Suprapubic skin (tissue), 4 donors: Measurements from ENCODE around the gene IRGQ. TPM values are rescaled to one million over a fixed set of nuclear protein-coding genes. Genes with fewer than 3 reads are reported as not detected.
A peak's percentile ranks its signal among the peaks of the same experiment; 100 is the strongest.

Source experiments
- DNase-seq, 2 donors: peaks; one replicate each; pipeline ENCODE4 v3.0.0-alpha.2; 2019; ENCODE audit warnings: low spot score in 2 of 2
- H3K27ac ChIP-seq: fragments of 200-600 bp; sonication (generic); one replicate; pipeline ENCODE4 v1.5.1; 2019
- H3K27me3 ChIP-seq: fragments of 200-600 bp; sonication (generic); one replicate; pipeline ENCODE4 v1.5.1; 2019
- H3K36me3 ChIP-seq: fragments of 200-600 bp; sonication (generic); one replicate; pipeline ENCODE4 v1.5.1; 2019
- H3K4me1 ChIP-seq: fragments of 200-600 bp; sonication (generic); one replicate; pipeline ENCODE4 v1.5.1; 2019
- H3K4me3 ChIP-seq: fragments of 200-600 bp; sonication (generic); one replicate; pipeline ENCODE4 v1.5.1; 2019; ENCODE audit warnings: mild to moderate bottlenecking
- H3K9me3 ChIP-seq: fragments of 200-600 bp; sonication (generic); one replicate; pipeline ENCODE4 v1.5.1; 2019
- EP300 ChIP-seq: sonication (generic); formaldehyde crosslinking; IDR thresholded peaks from one replicate; pipeline ENCODE4 v1.6.1; 2017; ENCODE audit warnings: antibody characterized with exemption
- POLR2A ChIP-seq, 2 donors: fragments of 450-650 bp; IDR thresholded peaks; one replicate each; pipeline ENCODE4 v1.6.1; 2017; ENCODE audit warnings: antibody characterized with exemption in 2 of 2, mild to moderate bottlenecking in 2 of 2, moderate library complexity in 2 of 2
- POLR2AphosphoS5 ChIP-seq, 3 donors: sonication (generic); formaldehyde crosslinking; IDR thresholded peaks; one replicate each; pipeline ENCODE4 v1.6.1; 2017; ENCODE audit warnings: antibody characterized with exemption in 3 of 3
- WGBS: methylation state at CpG from one replicate; pipeline ENCODE4 v1.1.5; 2018; 5-methylcytosine and 5-hydroxymethylcytosine counted together
- total RNA-seq, 4 donors: library from RNA; depleted of rRNA; stranded (reverse); fragments of >200 nt; gene quantifications; one replicate each; pipeline ENCODE4 v1.1.0, GENCODE V29; 2016
- TF ChIP-seq, protein P1 (sequence below), 2 donors: fragments of 200-600 bp in 1 of 2; fragments of 450-650 bp in 1 of 2; sonication (generic) in 1 of 2; IDR thresholded peaks; one replicate each; pipeline ENCODE4 v1.5.1; 2016 to 2019; ENCODE audit warnings: antibody characterized with exemption in 2 of 2, mild to moderate bottlenecking in 1 of 2, moderate library complexity in 1 of 2

IRGQ gene
- total RNA-seq, 4 donors from 2014 or later = 17.2 to 24.7 (median 19.9) TPM

GRCh38 chr19:43561139-43561970 is 34.6 kb downstream of the IRGQ start:
- H3K27ac ChIP-seq = no peak overlapping the region
- H3K27me3 ChIP-seq = no peaks in the 10 kb centered on the region
- no peak overlapping the region for H3K4me3 ChIP-seq
- WGBS = 94% methylated on average over 9 of the region's 12 CpGs
- no peaks in the 10 kb centered on the region for H3K9me3 ChIP-seq
- DNase-seq = no peak
- H3K36me3 ChIP-seq = peaks cover 34% of the 10 kb centered on the region
- H3K4me1 ChIP-seq = peaks cover 11% of the 10 kb centered on the region
- TF ChIP-seq EP300 = no peak
- TF ChIP-seq POLR2A (IDR thresholded peaks at IDR 0.05) = no peak
- TF ChIP-seq POLR2AphosphoS5 (IDR thresholded peaks at IDR 0.05) = no peak
- TF ChIP-seq, protein P1, sequence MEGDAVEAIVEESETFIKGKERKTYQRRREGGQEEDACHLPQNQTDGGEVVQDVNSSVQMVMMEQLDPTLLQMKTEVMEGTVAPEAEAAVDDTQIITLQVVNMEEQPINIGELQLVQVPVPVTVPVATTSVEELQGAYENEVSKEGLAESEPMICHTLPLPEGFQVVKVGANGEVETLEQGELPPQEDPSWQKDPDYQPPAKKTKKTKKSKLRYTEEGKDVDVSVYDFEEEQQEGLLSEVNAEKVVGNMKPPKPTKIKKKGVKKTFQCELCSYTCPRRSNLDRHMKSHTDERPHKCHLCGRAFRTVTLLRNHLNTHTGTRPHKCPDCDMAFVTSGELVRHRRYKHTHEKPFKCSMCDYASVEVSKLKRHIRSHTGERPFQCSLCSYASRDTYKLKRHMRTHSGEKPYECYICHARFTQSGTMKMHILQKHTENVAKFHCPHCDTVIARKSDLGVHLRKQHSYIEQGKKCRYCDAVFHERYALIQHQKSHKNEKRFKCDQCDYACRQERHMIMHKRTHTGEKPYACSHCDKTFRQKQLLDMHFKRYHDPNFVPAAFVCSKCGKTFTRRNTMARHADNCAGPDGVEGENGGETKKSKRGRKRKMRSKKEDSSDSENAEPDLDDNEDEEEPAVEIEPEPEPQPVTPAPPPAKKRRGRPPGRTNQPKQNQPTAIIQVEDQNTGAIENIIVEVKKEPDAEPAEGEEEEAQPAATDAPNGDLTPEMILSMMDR (IDR thresholded peaks at IDR 0.05) = no peak

- 91% methylated on average over 3 of the region's 6 CpGs for WGBS
- Histone ChIP-seq H3K27ac (no peak overlapping the region), H3K4me1 (peaks cover 11% of the 10 kb centered on the region), H3K4me3 (no peak overlapping the region), H3K27me3 (no peaks in the 10 kb centered on the region), H3K9me3 (no peaks in the 10 kb centered on the region), H3K36me3 (peaks cover 40% of the 10 kb centered on the region)
- DNase-seq = no peak
- TF ChIP-seq POLR2AphosphoS5 (IDR thresholded peaks at IDR 0.05) = no peak
- TF ChIP-seq EP300 = no peak
- TF ChIP-seq, protein P1 (IDR thresholded peaks at IDR 0.05) = no peak
- no peak for TF ChIP-seq POLR2A (IDR thresholded peaks at IDR 0.05)
These were observed 35.2 kb downstream of the IRGQ start for GRCh38 chr19:43560687-43561086.

DNA sequence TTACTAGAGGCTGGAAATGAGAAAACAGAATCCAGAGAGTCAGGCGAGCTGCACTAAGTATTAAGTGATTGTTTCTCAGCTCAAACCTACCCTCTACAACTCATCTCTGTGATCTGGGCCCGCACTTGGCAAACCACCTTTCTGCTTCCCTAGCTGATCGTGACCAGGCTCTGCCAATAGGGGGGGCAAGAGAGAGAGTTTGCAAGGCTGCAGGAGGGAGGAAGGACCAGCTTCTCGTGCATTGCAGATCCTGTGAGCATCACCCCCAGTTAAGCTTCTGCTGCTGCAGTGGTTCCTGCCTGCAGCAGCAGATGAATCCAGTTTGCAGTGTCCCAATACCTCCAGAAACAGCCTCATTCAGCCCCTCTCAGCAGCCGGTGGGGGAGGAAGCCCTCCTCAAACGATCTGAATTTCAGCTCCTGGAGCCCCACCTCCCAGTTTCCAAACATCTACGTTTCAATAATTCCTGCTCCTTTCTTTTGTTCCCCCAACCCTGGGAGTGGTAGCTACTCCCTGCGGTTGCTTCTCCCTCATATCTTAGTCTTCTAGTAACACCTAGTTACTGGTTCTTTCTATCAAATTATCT is 40.7 kb downstream of the IRGQ start:
- Histone ChIP-seq H3K4me1 (no peaks in the 10 kb centered on the region), H3K27ac (no peak overlapping the region), H3K9me3 (no peaks in the 10 kb centered on the region), H3K4me3 (no peak overlapping the region), H3K36me3 (peaks cover 68% of the 10 kb centered on the region), H3K27me3 (no peaks in the 10 kb centered on the region)
- no peak for DNase-seq
- WGBS = 43% methylated on average over 8 of the region's 8 CpGs
- TF ChIP-seq, protein P1 (IDR thresholded peaks at IDR 0.05) = peak; percentile 27 to 71
- no peak for TF ChIP-seq POLR2A (IDR thresholded peaks at IDR 0.05)

DNA sequence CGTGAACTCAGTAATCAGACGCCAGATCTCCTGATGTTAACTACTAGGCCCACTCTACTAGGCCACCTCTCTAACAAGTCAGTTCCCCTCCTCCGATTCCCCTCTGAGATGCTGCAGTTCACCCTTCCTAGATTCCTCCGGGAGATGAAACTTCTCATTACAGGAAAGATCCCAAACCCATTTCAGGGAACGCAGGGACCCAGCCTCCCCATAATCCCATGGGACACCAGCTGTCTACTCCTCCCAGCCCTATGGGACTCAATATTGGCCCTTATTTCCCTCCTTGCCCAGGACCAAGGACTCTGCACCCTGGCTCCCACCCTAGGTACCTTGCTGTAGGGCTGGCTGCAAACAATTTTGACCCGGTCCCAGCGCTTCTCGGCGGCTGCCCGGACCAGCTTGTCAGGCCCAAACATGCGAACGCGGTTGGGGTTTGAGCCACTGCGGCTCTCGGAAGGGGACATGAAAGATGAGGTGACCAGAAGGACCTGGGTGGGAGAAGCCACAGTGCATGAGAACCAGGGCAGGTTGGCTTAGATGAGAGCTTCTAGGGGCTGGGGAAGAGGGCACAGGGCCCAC is 41.5 kb downstream of the IRGQ start:
- H3K27me3 ChIP-seq = no peaks in the 10 kb centered on the region
- no peak for DNase-seq
- H3K36me3 ChIP-seq = peaks cover 68% of the 10 kb centered on the region
- no peaks in the 10 kb centered on the region for H3K9me3 ChIP-seq
- H3K4me1 ChIP-seq = no peaks in the 10 kb centered on the region
- WGBS = 95% methylated on average over 15 of the region's 15 CpGs
- no peak overlapping the region for H3K27ac ChIP-seq
- H3K4me3 ChIP-seq = no peak overlapping the region
- TF ChIP-seq POLR2A (IDR thresholded peaks at IDR 0.05) (no peak), POLR2AphosphoS5 (IDR thresholded peaks at IDR 0.05) (no peak), EP300 (no peak)
- TF ChIP-seq, protein P1 (IDR thresholded peaks at IDR 0.05) = no peak

DNA sequence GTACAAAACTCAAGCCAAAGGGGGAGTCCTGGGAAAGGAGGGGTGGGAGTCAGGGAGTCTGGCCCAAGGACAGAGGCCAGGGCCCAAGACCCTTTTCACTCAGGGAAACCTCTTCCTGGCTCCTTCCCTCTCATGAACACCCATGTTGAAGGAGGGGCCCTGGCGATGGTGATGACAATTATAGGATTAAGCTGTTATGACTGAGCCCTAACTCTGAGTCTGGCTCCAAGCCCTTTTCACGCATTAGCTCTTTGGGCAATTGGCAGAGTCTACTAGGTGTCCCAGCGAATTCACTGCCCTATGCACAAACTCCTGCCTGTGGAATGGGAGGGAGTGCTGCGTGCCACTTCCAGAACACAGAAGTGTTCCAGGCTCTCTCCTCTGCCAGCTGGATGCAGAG is 42.3 kb downstream of the IRGQ start:
- no peak for DNase-seq
- H3K36me3 ChIP-seq = peaks cover 73% of the 10 kb centered on the region
- no peaks in the 10 kb centered on the region for H3K9me3 ChIP-seq
- no peaks in the 10 kb centered on the region for H3K4me1 ChIP-seq
- no peaks in the 10 kb centered on the region for H3K27me3 ChIP-seq
- TF ChIP-seq, protein P1 (IDR thresholded peaks at IDR 0.05) = no peak
- no peak for TF ChIP-seq POLR2AphosphoS5 (IDR thresholded peaks at IDR 0.05)
- TF ChIP-seq EP300 = no peak
- TF ChIP-seq POLR2A (IDR thresholded peaks at IDR 0.05) = no peak
- WGBS = 56% methylated on average over 4 of the region's 4 CpGs
- H3K4me3 ChIP-seq = no peak overlapping the region
- H3K27ac ChIP-seq = no peak overlapping the region
